EL (cell line): ENCODE results near the gene PRDM16.

Experiments used
- DNase-seq: peaks from one replicate; pipeline ENCODE4 v3.0.0-alpha.2; 2016

The PRDM16 gene

GRCh38 chr1:3128431-3129132, 59.6 kb downstream of the PRDM16 start:
- no peak for DNase-seq

DNA sequence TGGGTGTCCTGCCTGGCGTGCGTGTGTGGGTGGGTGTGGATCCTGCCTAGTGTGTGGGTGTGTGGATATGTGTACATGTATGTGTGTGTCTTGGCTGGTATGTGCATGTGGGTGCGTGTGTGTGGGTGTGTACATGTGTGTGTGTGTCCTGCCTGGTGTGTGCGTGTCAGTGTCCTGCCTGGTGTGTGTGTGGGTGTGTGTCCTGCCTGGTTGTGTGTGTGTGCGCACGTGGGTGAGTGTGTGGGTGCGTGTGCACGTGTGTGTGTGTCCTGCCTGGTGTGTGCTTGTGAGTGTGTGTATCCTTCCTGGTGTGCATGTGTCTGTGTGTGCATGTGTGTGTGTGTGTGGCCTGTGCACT, 60.1 kb downstream of the PRDM16 start:
- DNase-seq: no peak

- no peak for DNase-seq
Measured at GRCh38 chr1:3130268-3130667, 61.3 kb downstream of the PRDM16 start.

DNA sequence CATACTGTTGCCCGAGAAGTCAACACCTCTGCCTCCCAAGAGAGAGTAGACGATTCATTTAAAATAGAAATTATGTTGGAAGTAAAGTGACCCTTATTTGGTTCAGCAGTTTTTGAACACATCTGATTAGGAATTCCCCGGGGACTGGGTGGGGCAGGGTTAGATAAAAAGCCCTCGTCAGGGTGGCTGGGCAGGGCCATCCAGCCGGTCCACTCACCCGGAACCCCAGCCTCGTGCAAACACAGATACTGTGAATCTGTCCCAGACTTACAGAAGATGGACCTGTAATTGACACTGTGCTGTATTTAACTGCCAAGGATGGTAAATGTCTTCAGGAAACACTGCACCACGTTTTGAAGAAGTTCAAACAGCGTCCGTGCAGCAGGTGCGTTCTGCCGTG, 63.7 kb downstream of the PRDM16 start:
- DNase-seq: no peak

DNA sequence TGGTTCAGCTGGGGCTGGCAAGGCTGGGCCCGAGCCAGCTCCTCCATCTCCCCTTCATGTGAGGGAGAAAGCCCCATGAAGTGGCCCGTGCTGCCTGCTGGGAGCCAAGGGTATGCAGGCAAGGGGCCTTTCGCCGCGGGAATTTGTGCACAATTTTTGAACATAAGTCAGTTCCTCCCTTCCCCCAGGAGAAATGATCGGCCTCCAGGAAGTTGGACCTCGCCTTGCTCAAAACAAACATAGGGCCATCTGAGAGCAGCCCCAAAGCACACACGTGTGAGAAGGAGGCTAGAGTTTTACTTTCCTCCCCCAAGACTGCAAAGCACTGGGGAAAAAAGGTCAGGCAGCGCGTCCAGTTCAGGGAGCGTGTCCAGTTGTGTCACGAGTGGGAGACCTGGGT, 64.7 kb downstream of the PRDM16 start:
- no peak for DNase-seq

DNA sequence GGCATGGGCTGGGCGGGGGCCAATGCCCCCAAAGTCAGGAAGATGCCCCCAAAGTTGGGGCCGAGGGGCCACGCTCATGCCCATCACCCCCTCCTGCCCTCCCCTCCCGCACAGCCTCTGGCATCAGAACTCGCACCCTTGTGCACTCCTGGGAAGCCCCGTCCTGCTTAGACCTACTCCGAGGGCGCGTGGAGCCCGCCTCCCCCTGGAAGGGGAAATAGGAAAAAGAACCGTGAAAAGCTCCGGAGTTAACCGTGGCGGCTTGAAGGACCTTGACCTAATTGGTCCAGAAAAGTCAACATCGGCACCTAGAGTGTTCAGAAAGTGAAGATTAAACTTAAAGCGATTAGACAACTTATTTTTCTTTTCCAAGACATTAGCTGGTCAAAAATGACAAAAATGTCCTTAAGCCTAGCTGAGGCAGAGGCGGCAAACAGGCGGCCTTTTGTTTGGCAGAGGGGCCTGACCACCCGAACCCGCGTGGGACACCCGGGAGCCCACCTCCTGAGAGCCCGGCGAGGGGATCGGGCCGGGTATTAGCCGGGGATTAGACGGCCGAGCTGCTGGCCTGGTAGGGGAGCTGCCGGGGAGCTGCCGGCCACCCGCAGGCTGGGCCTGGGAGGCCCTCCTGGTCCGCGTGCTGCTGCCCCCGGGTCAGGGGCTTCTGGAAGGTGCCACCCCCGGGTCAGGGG, 65.5 kb downstream of the PRDM16 start:
- no peak for DNase-seq

DNA sequence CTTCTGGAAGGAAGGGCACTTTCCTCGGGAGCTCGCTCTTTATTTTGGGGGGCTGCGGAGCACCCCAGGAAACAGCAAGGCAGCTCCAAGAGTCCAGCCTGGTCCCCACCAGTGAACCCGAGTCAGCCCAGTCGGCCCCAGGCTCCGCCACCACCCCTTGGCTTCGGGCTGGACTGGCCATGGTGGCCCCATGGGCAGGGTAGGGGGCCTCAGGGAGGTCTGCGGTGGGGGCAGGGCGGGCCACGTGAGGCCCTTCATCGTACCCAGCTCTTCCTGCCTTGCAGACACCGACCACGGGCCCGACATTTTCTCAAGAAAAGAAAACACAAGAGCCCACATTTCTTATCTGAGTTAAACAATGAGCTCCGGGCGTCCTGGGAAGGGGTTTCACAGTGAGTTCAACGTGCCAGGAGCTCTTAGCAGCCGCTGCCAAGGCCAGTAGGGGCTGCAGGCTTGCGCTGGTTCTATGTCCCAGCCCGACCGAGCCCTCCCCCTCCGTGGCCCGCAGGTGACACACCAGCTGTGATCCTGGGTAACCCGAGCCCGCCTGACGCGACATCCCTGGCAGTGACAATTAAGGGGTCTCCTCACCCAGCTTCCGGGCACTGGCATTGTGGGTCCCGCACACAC, 66.2 kb downstream of the PRDM16 start:
- DNase-seq: no peak

GRCh38 chr1:3135744-3136455, 66.9 kb downstream of the PRDM16 start:
- no peak for DNase-seq

DNA sequence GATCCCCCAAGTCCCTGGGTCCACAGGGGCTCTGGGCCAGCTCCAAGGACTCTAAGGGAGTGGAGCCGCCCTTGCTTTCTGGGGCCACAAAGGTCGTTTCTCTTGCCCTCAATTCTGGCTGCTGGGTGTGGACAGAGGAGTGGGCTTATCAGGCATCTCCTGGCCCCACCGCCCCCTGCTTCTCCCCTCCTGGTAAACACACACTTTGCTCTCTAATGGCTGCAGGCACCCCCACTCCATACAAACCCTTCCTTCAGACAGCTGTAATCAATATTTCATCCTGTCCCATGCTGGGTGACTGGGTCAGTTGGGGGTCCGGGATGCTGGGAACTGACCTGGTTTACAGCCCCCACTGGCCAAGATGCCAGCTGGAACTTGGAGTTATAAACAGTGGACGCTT, 67.5 kb downstream of the PRDM16 start:
- DNase-seq: no peak

GRCh38 chr1:3137111-3138100, 68.4 kb downstream of the PRDM16 start:
- DNase-seq: no peak

GRCh38 chr1:3138623-3139151, 69.7 kb downstream of the PRDM16 start:
- no peak for DNase-seq

- DNase-seq: no peak
Measured at GRCh38 chr1:3139451-3139852, 70.4 kb downstream of the PRDM16 start.

DNA sequence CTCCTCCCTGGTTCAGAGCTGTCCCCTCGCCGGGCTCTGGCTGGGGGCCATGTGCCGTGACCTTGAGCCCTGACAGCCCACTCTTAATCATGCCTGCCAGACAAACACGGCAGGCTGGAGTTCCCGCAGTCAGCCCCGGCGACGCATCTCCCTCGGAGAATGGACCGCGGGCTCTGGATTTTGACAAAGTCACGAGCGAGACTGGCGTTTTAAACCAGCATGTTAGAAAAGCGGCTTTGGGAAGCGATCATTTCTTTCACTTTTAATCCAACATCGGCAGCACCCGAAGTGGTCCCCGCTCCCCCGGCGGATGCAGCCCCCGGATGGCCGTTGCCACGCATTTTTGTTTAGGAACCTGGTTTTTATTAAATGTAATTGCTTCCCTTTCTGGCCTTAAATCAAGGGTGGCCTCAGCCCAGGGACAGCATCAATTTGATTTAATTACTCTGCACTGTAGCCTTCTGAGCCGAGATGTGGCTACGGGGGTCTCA, 70.9 kb downstream of the PRDM16 start:
- DNase-seq: no peak

GRCh38 chr1:3140437-3140836, 71.4 kb downstream of the PRDM16 start:
- no peak for DNase-seq

- DNase-seq: no peak
Measured at GRCh38 chr1:3141129-3141528, 72.1 kb downstream of the PRDM16 start.

DNA sequence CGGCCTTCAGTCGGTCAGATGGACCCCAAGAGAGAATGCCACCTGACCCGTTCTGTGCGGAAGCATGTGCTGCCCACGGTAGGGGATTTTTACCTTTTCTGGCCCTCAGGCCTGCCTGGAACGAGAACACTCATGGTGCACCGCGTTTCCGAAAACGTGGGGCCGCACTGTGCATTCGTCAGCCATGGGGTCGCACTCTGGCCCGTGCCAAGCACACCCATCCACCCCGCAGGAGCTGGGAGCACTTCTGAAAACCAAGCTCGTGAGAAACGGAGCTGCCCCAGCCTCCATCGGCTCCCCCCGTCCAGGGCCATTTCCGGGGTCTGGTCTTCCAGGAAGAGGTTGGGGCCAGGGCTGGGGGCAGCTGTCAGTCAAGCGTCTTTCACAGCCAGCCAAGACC, 72.8 kb downstream of the PRDM16 start:
- DNase-seq: no peak

DNA sequence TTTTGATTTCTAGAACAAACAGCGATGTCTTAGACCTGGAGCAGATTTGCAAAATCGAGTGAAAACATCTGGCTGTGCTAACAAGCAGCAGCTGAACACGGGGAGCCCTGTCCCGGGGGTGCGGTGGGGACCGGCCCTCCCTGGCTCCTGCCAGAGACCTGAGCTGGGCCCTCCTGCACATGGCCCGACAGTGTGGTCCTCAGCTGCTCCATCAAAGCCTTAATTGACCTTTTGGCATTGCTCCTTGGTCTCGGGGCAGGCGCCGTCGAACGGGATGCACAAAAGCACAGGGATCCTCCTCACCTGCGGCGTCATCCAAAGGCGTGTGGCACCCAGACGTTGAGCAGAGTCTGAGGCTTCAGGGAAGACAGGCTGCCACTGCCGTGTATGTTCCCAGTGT, 73.2 kb downstream of the PRDM16 start:
- DNase-seq: no peak

DNA sequence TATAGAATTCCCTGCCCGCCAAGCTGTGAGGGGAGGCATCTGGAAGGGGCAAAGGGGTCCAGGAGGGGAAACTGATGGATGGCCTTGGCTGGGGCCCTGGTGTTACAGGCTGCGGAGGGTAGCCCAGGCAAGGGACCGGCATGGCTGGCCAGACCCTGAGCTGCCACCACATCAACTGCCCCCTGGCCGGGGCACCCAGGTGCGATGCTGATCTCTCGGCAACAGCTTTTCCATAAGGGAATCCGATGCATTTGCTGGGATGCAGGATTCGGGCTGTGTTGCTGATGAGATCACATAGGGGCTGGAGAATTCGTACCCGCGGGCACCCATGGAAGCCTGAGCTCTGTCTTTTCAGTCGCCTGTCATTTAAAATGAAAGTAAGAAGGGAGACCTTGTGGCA, 73.7 kb downstream of the PRDM16 start:
- no peak for DNase-seq

DNA sequence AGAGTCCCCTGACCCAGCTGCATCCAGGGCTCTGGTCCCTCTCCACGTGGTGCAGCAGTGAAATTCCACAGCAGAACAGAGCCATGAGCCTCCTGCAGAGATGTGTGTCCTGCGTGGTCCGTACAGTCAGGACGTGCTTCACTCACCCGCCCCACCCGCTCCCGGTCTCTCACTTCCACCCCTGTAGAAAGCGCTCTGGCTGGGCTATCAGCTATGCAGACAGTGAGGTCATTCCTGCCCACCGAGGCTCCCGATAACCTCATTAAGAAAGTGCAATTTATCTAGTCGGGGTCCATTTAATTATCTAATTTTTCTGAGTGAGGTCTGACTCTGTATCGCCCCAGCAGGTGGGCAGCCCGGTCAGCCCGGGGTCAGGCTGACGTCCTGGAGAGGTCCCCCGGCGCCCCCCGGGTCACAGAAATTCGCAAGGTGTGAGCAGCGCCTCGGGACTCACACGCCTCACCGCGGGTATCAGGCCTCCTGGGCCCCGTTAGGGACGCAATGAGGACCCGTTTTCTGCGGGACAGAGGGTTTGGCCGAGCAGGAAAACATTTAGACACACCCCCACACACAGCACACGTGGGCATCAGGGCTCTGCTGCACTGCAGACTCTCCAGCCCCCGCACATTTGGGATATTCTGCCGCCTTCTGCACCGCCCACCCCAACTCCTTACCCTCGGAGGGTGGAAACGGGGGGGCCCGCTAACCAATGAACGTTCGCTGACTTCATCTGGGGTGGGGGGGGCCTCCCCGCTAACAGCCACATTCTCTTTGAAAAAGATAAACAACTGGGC, 76.7 kb downstream of the PRDM16 start:
- no peak for DNase-seq

GRCh38 chr1:3146458-3146857, 77.5 kb downstream of the PRDM16 start:
- DNase-seq: no peak

GRCh38 chr1:3146907-3147306, 77.9 kb downstream of the PRDM16 start:
- DNase-seq: no peak
